ENCODE data around the gene NCF4. TPM values are rescaled to one million over a fixed set of nuclear protein-coding genes. Genes with fewer than 3 reads are reported as not detected.

Gene NCF4
- total and polyA plus RNA-seq, 2 donors (not counting 1 experiment from before 2014, with no cell fraction given), result 118 to 175 TPM

GRCh38 chr22:36830601-36831000 lies 30.2 kb upstream of the NCF4 start:
- no peak overlapping the region for H3K27ac Mint-ChIP-seq
- DNase-seq (no peak), ATAC-seq (ENCODE audit: low read depth) (no peak)
- H3K4me1 ChIP-seq (ENCODE audit: control insufficient read depth in 2 of 2, insufficient read depth in 2 of 2, low read length in 2 of 2), result peaks cover 10 to 14% of the 10 kb centered on the region in 2 donors
- peaks cover 0 to 19% (median 11%) of the 10 kb centered on the region in 3 donors for H3K9me3 ChIP-seq (ENCODE audit: control extremely low read depth in 1 of 3, control insufficient read depth in 2 of 3, insufficient read depth in 1 of 3, low read length in 2 of 3)
- H3K4me1 Mint-ChIP-seq, result peaks cover 15% of the 10 kb centered on the region
- H3K27me3 Mint-ChIP-seq, result peaks cover 24% of the 10 kb centered on the region
- H3K9ac ChIP-seq (ENCODE audit: low read length), result no peak overlapping the region
- H3K36me3 ChIP-seq (replicated peaks in 1 of 2; ENCODE audit: control extremely low read depth in 1 of 2, control insufficient read depth in 1 of 2, extremely low read depth in 1 of 2, insufficient read depth in 2 of 2, low read length in 1 of 2), result no peaks in the 10 kb centered on the region
- no peak overlapping the region for H3K4me2 ChIP-seq (replicated peaks; ENCODE audit: low read depth, low read length, poor library complexity, severe bottlenecking)
- peaks cover 0 to 24% (median 7%) of the 10 kb centered on the region in 4 experiments for H3K27me3 ChIP-seq (replicated peaks in 1 of 4; ENCODE audit: control extremely low read depth in 1 of 4, control insufficient read depth in 3 of 4, insufficient read depth in 4 of 4, low read length in 3 of 4)
- WGBS (ENCODE audit: insufficient coverage), result no CpG with 5 or more reads among the region's 2 CpGs
- ChIA-PET POLR2A (no interaction called here), CTCF (no interaction called here)
- intact Hi-C loops (cut with micrococcal nuclease), result no loop called here
- no peak overlapping the region for H2AFZ ChIP-seq (ENCODE audit: insufficient read depth, low read depth, low read length, poor library complexity, severe bottlenecking)
- peaks cover 7% of the 10 kb centered on the region for H3K9me3 Mint-ChIP-seq (ENCODE audit: insufficient read depth)
- no peak overlapping the region for H3K27ac ChIP-seq (ENCODE audit: low read length in 2 of 2)
- H3K79me2 ChIP-seq (ENCODE audit: control insufficient read depth, insufficient read depth, low read length), result no peaks in the 10 kb centered on the region
- H4K20me1 ChIP-seq (ENCODE audit: control insufficient read depth, insufficient read depth, low read length, poor library complexity, severe bottlenecking), result no peaks in the 10 kb centered on the region
- no peak overlapping the region for H3K4me3 Mint-ChIP-seq
- no peak for TF ChIP-seq EZH2 (IDR thresholded peaks at IDR 0.05; ENCODE audit: borderline replicate concordance, insufficient read depth, low read depth, low read length, poor library complexity, severe bottlenecking)
- no peak for TF ChIP-seq CTCF (IDR thresholded peaks at IDR 0.05)
- H3K4me3 ChIP-seq (ENCODE audit: control extremely low read depth in 1 of 5, extremely low read depth in 1 of 5, insufficient read depth in 1 of 5, low read depth in 2 of 5, low read length in 4 of 5), result no peak overlapping the region

- peaks cover 0 to 19% (median 11%) of the 10 kb centered on the region in 3 donors for H3K9me3 ChIP-seq (ENCODE audit: control extremely low read depth in 1 of 3, control insufficient read depth in 2 of 3, insufficient read depth in 1 of 3, low read length in 2 of 3)
- H2AFZ ChIP-seq (ENCODE audit: insufficient read depth, low read depth, low read length, poor library complexity, severe bottlenecking), result no peak overlapping the region
- Mint-ChIP-seq H3K4me1 (peaks cover 15% of the 10 kb centered on the region), H3K9me3 (ENCODE audit: insufficient read depth) (peaks cover 7% of the 10 kb centered on the region), H3K27me3 (peaks cover 24% of the 10 kb centered on the region), H3K4me3 (no peak overlapping the region), H3K27ac (no peak overlapping the region)
- H3K79me2 ChIP-seq (ENCODE audit: control insufficient read depth, insufficient read depth, low read length), result no peaks in the 10 kb centered on the region
- H3K27me3 ChIP-seq (replicated peaks in 1 of 4; ENCODE audit: control extremely low read depth in 1 of 4, control insufficient read depth in 3 of 4, insufficient read depth in 4 of 4, low read length in 3 of 4), result peaks cover 0 to 24% (median 8%) of the 10 kb centered on the region in 4 experiments
- no peak for TF ChIP-seq CTCF (IDR thresholded peaks at IDR 0.05)
- TF ChIP-seq EZH2 (IDR thresholded peaks at IDR 0.05; ENCODE audit: borderline replicate concordance, insufficient read depth, low read depth, low read length, poor library complexity, severe bottlenecking), result no peak
- no peak overlapping the region for H3K4me3 ChIP-seq (ENCODE audit: control extremely low read depth in 1 of 5, extremely low read depth in 1 of 5, insufficient read depth in 1 of 5, low read depth in 2 of 5, low read length in 4 of 5)
- peaks cover 10 to 14% of the 10 kb centered on the region in 2 donors for H3K4me1 ChIP-seq (ENCODE audit: control insufficient read depth in 2 of 2, insufficient read depth in 2 of 2, low read length in 2 of 2)
- H4K20me1 ChIP-seq (ENCODE audit: control insufficient read depth, insufficient read depth, low read length, poor library complexity, severe bottlenecking), result no peaks in the 10 kb centered on the region
- no peak overlapping the region for H3K9ac ChIP-seq (ENCODE audit: low read length)
- POLR2A ChIA-PET, result no interaction called here
- CTCF ChIA-PET, result no interaction called here
- no peaks in the 10 kb centered on the region for H3K36me3 ChIP-seq (replicated peaks in 1 of 2; ENCODE audit: control extremely low read depth in 1 of 2, control insufficient read depth in 1 of 2, extremely low read depth in 1 of 2, insufficient read depth in 2 of 2, low read length in 1 of 2)
- DNase-seq, result no peak
- intact Hi-C loops (cut with micrococcal nuclease), result no loop called here
- H3K4me2 ChIP-seq (replicated peaks; ENCODE audit: low read depth, low read length, poor library complexity, severe bottlenecking), result no peak overlapping the region
- H3K27ac ChIP-seq (ENCODE audit: low read length in 2 of 2), result no peak overlapping the region
- ATAC-seq (ENCODE audit: low read depth), result no peak
Measured at GRCh38 chr22:36831206-36831605, 29.6 kb upstream of the NCF4 start.

Measured in B cell (primary cell).